ENCODE data around the gene AEBP1. TPM values are rescaled to one million over a fixed set of nuclear protein-coding genes. Genes with fewer than 3 reads are reported as not detected.

Gene AEBP1
- total and polyA plus RNA-seq, 3 donors from 2014 or later = 74.5 to 168 (median 102) TPM

DNA sequence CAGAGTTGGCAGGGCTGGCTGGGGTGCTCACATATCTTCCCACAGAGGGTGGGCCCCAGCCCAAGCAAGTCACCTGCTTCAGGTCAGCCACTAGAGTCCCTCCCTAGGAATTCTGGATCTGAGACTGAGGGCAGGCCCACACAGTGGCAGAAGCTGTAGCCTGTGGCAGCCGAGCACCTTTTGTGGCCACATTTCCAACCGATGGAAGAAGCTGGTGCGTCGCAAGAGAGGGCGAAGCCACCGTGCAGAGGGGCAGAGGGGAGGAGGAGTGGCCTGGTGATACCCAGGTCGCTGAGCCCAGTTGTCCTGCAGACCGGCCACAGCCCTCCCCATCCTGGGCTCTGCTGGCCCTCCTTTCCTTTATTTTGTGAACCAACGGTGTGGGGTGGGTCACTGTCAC, 27.1 kb upstream of the AEBP1 start:
- intact Hi-C loops (cut with DNase I; ENCODE audit: low total_unique reads) = no loop called here
- no peaks in the 10 kb centered on the region for H3K36me3 ChIP-seq (ENCODE audit: low read depth, missing control alignments)
- DNase-seq = no peak

GRCh38 chr7:44077681-44078091, 26.5 kb upstream of the AEBP1 start:
- Histone ChIP-seq H3K4me3 (no peak overlapping the region), H3K9me3 (no peaks in the 10 kb centered on the region), H3K27ac (no peak overlapping the region), H3K36me3 (ENCODE audit: low read depth, missing control alignments) (no peaks in the 10 kb centered on the region), H3K27me3 (no peaks in the 10 kb centered on the region), H3K4me1 (peaks cover 4% of the 10 kb centered on the region)
- WGBS, 2 donors = 80 to 89% methylated on average over 5 of the region's 5 CpGs
- TF ChIP-seq CTCF (IDR thresholded peaks at IDR 0.05) = no peak
- no peak for TF ChIP-seq POLR2A (IDR thresholded peaks at IDR 0.05)
- no peak for DNase-seq
- intact Hi-C loops (cut with DNase I; ENCODE audit: low total_unique reads) = no loop called here

More for the DNA sequence above, 27.1 kb upstream of the AEBP1 start:
- Histone ChIP-seq H3K4me1 (peaks cover 4% of the 10 kb centered on the region), H3K4me3 (no peak overlapping the region), H3K9me3 (no peaks in the 10 kb centered on the region), H3K27ac (no peak overlapping the region), H3K27me3 (no peaks in the 10 kb centered on the region)
- no peak for TF ChIP-seq POLR2A (IDR thresholded peaks at IDR 0.05)
- no peak for TF ChIP-seq CTCF (IDR thresholded peaks at IDR 0.05)
- 91 to 93% methylated on average over 9 of the region's 9 CpGs for WGBS, 2 donors

DNA sequence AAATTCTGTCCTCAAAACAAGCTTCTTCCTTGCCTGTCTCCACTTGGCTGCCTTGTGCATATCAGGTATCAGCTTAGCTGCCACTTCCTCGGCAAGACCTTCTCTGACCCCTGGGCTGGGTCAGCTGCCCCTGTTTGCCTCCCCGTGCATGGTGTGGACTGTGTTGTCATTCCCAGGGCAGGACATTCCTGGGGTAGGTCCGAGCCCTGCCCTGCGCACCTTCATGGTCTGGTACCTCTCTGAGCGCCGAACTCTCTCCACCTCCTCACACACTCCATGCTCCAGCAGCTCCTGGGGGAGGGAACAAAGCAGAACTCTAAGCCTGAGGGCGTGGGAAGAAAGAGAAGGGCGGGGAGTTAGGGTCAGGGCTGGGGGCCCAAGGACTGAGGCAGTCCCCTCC, 25.6 kb upstream of the AEBP1 start:
- DNase-seq = no peak
- intact Hi-C loops (cut with DNase I; ENCODE audit: low total_unique reads) = no loop called here
- no peaks in the 10 kb centered on the region for H3K27me3 ChIP-seq
- no peak overlapping the region for H3K27ac ChIP-seq
- WGBS, 2 donors = 78 to 86% methylated on average over 8 of the region's 8 CpGs
- H3K4me3 ChIP-seq = no peak overlapping the region
- no peaks in the 10 kb centered on the region for H3K9me3 ChIP-seq
- TF ChIP-seq CTCF (IDR thresholded peaks at IDR 0.05) = no peak
- no peak for TF ChIP-seq POLR2A (IDR thresholded peaks at IDR 0.05)
- peaks cover 4% of the 10 kb centered on the region for H3K4me1 ChIP-seq
- no peaks in the 10 kb centered on the region for H3K36me3 ChIP-seq (ENCODE audit: low read depth, missing control alignments)

DNA sequence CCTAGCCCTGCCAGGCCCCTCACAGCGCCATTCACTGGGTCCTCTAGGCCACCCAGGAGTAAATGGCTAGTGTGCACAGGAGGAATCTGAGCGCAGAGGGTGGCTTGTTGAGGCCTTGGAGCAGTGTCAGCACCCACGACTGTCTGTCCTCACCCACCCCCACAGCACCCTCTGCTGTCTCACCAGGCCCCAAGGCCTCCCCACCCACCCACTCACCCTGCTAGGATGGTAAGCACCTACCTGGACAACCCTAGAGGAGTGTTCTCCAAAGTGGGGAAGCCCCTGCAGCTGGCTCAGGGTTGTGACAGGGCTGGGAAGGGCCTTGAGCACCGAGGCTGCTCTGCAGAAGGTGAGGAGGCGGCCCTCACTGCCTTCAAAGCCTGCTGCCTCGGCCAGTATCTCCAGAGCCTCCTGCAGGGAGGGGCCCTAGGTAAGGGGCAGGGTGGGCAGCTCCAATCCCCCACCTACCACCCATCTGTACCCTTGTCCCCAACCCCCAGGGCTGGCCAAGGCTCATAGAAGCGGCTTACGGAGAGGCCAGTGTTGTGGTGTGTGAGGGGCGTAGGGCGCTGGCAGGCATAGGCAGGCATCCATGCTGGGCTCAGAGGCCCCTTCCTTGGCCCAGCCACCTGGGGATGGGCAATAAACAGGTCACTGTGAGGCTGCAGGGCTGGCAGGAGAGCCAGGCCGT, 24.7 kb upstream of the AEBP1 start:
- no peak for TF ChIP-seq POLR2A (IDR thresholded peaks at IDR 0.05)
- no peak for TF ChIP-seq CTCF (IDR thresholded peaks at IDR 0.05)
- H3K27ac ChIP-seq = no peak overlapping the region
- H3K4me1 ChIP-seq = peaks cover 10% of the 10 kb centered on the region
- intact Hi-C loops (cut with DNase I; ENCODE audit: low total_unique reads) = no loop called here
- H3K27me3 ChIP-seq = no peaks in the 10 kb centered on the region
- no peaks in the 10 kb centered on the region for H3K36me3 ChIP-seq (ENCODE audit: low read depth, missing control alignments)
- no peak overlapping the region for H3K4me3 ChIP-seq
- DNase-seq = no peak
- 84 to 88% methylated on average over 8 to 11 of the region's 11 CpGs for WGBS, 2 donors
- no peaks in the 10 kb centered on the region for H3K9me3 ChIP-seq

GRCh38 chr7:44080118-44080517, 24.0 kb upstream of the AEBP1 start:
- no peak overlapping the region for H3K4me3 ChIP-seq
- WGBS, 2 donors = 75 to 93% methylated on average over 3 to 5 of the region's 5 CpGs
- H3K27me3 ChIP-seq = no peaks in the 10 kb centered on the region
- H3K27ac ChIP-seq = no peak overlapping the region
- intact Hi-C loops (cut with DNase I; ENCODE audit: low total_unique reads) = no loop called here
- H3K4me1 ChIP-seq = peaks cover 10% of the 10 kb centered on the region
- TF ChIP-seq POLR2A (IDR thresholded peaks at IDR 0.05) (no peak), CTCF (IDR thresholded peaks at IDR 0.05) (no peak)
- no peaks in the 10 kb centered on the region for H3K36me3 ChIP-seq (ENCODE audit: low read depth, missing control alignments)
- no peaks in the 10 kb centered on the region for H3K9me3 ChIP-seq
- no peak for DNase-seq

All from testis (tissue), 3 donors.